Spleen (tissue), 7 donors: ENCODE data around the gene PDE8A.

ENCODE experiments used
- POLR2A ChIP-seq, 3 donors: fragments of 450-650 bp; IDR thresholded peaks; one replicate each; pipeline ENCODE4 v1.5.1; 2017; ENCODE audit warnings: antibody characterized with exemption in 3 of 3, mild to moderate bottlenecking in 1 of 3
- POLR2AphosphoS5 ChIP-seq, 3 donors: sonication (generic); formaldehyde crosslinking; IDR thresholded peaks; one replicate each; pipeline ENCODE4 v1.5.1; 2017; ENCODE audit warnings: antibody characterized with exemption in 3 of 3
- TF ChIP-seq, protein P1 (sequence below), 11 experiments: fragments of 200-600 bp in 7 of 11; fragments of 450-650 bp in 4 of 11; sonication (generic) in 4 of 11; IDR thresholded peaks in 8 of 11; conservative IDR thresholded peaks in 3 of 11; 1 replicate in 7 of 11; 2 replicates in 4 of 11; pipeline versions ENCODE4 v1.4.0 to v1.8.0; 2016 to 2021; ENCODE audit warnings: antibody characterized with exemption in 11 of 11, inconsistent platforms in 4 of 11, mild to moderate bottlenecking in 1 of 11
- donor health status: DM: no; HTN: no; CAD: no; lungs with moderate emphysema.
- donor health status: DM: no; HTN: no; CAD: no.
- donor health status: DM: no; HTN: no; CAD: no.

DNA sequence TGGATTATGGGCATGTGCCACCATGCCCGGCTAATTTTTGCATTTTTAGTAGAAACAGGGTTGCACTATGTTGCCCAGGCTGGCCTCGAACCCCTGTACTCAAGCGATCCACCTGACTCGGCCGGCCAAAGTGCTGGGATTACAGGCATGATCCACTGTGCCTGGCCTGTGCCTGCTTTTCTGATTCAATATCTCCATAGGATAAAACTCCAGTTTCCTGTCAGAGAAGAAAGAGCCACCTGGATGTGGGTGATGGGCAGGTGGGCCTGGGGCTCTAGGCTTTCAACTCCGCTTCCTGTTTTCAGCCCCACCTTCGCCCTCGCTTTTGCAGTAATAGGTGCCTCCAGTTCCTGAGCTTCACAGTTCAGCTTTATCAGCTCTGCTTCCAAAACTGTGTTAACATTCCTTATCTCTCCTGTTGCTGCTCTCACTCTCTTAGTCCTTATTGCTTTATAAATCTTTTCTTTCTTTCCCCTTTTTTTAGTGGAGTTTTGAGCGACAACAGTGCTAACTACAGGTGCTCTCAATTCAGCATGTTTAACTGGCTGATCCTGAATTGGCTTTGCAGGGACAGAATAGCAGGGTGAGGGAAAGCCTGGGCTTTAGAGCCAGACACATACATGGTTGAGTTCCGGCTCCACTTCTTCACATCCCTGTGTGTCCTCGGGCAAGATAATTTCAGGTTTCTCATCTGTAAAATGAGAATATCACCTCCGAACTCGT lies 21.1 kb upstream of the PDE8A start:
- TF ChIP-seq POLR2AphosphoS5 (IDR thresholded peaks at IDR 0.05) (no peak), POLR2A (IDR thresholded peaks at IDR 0.05) (no peak)
- TF ChIP-seq, protein P1, sequence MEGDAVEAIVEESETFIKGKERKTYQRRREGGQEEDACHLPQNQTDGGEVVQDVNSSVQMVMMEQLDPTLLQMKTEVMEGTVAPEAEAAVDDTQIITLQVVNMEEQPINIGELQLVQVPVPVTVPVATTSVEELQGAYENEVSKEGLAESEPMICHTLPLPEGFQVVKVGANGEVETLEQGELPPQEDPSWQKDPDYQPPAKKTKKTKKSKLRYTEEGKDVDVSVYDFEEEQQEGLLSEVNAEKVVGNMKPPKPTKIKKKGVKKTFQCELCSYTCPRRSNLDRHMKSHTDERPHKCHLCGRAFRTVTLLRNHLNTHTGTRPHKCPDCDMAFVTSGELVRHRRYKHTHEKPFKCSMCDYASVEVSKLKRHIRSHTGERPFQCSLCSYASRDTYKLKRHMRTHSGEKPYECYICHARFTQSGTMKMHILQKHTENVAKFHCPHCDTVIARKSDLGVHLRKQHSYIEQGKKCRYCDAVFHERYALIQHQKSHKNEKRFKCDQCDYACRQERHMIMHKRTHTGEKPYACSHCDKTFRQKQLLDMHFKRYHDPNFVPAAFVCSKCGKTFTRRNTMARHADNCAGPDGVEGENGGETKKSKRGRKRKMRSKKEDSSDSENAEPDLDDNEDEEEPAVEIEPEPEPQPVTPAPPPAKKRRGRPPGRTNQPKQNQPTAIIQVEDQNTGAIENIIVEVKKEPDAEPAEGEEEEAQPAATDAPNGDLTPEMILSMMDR (IDR thresholded peaks at IDR 0.05 in 8 of 11, conservative IDR thresholded peaks at IDR 0.05 in 3 of 11) = no peak
